Measurements from ENCODE around the gene NUCKS1.

NUCKS1 gene, protein sequence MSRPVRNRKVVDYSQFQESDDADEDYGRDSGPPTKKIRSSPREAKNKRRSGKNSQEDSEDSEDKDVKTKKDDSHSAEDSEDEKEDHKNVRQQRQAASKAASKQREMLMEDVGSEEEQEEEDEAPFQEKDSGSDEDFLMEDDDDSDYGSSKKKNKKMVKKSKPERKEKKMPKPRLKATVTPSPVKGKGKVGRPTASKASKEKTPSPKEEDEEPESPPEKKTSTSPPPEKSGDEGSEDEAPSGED

GRCh38 chr1:205750138-205751035, at the start of gene NUCKS1:
TSS of gene NUCKS1 (minus strand) at chr1:205750182. CDS start at chr1:205749973, 209 bp downstream.
- Histone ChIP-seq H3K9ac (ENCODE audit: low read depth, low read length) (peak within 1 kb of the TSS; percentile 92), H3K36me3 (ENCODE audit: control insufficient read depth, insufficient read depth, low read length) (peaks cover 23% of the 10 kb centered on the region), H3K27ac (ENCODE audit: low read depth, low read length) (peak within 1 kb of the TSS; percentile 97), H3K4me1 (ENCODE audit: control insufficient read depth, insufficient read depth, low read length) (peaks cover 22% of the 10 kb centered on the region), H3K27me3 (ENCODE audit: control insufficient read depth, insufficient read depth, low read length) (no peaks in the 10 kb centered on the region), H3K4me3 (ENCODE audit: low read depth, low read length) (peak within 1 kb of the TSS; percentile 92), H3K9me3 (ENCODE audit: control insufficient read depth, insufficient read depth, low read length) (no peaks in the 10 kb centered on the region)

DNA sequence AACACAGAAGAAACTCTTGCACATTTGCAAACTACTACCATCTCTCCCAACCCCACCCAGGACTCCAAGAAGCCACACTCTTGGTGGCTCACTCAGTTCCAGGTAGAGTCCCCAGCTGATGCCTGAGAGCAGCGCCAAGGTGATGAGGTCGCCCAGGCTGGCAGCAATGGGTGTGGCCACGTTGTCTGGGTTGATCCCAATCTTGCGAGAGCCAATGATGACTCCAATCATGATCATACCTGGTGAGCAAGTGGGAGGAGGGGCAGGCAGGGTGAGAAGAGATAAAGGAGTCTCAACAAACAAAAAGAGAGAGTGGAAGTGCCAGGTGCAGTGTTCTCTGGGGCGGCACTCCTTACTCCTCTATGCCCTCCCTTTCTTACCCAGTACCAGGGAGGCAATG, 48.6 kb upstream of the NUCKS1 start:
- no peaks in the 10 kb centered on the region for H3K27me3 ChIP-seq (ENCODE audit: control insufficient read depth, insufficient read depth, low read length)
- no peaks in the 10 kb centered on the region for H3K9me3 ChIP-seq (ENCODE audit: control insufficient read depth, insufficient read depth, low read length)
- H3K36me3 ChIP-seq (ENCODE audit: control insufficient read depth, insufficient read depth, low read length): peaks cover 67% of the 10 kb centered on the region
- no peak overlapping the region for H3K4me3 ChIP-seq (ENCODE audit: low read depth, low read length)
- no peaks in the 10 kb centered on the region for H3K4me1 ChIP-seq (ENCODE audit: control insufficient read depth, insufficient read depth, low read length)
- H3K9ac ChIP-seq (ENCODE audit: low read depth, low read length): no peak overlapping the region
- no peak overlapping the region for H3K27ac ChIP-seq (ENCODE audit: low read depth, low read length)

GRCh38 chr1:205797168-205797567, 47.2 kb upstream of the NUCKS1 start:
- Histone ChIP-seq H3K4me3 (ENCODE audit: low read depth, low read length) (no peak overlapping the region), H3K36me3 (ENCODE audit: control insufficient read depth, insufficient read depth, low read length) (peaks cover 81% of the 10 kb centered on the region), H3K27ac (ENCODE audit: low read depth, low read length) (no peak overlapping the region), H3K27me3 (ENCODE audit: control insufficient read depth, insufficient read depth, low read length) (no peaks in the 10 kb centered on the region), H3K4me1 (ENCODE audit: control insufficient read depth, insufficient read depth, low read length) (0 out of 2 replicates have a peak, but pooled peaks cover 5% of the 10 kb centered on the region), H3K9ac (ENCODE audit: low read depth, low read length) (no peak overlapping the region), H3K9me3 (ENCODE audit: control insufficient read depth, insufficient read depth, low read length) (no peaks in the 10 kb centered on the region)

GRCh38 chr1:205794011-205794730, 44.2 kb upstream of the NUCKS1 start:
- no peak overlapping the region for H3K4me3 ChIP-seq (ENCODE audit: low read depth, low read length)

GRCh38 chr1:205792961-205793673, 43.1 kb upstream of the NUCKS1 start:
- Histone ChIP-seq H3K4me1 (ENCODE audit: control insufficient read depth, insufficient read depth, low read length) (peaks cover 10% of the 10 kb centered on the region; the same call in 1 of the 2 replicates), H3K36me3 (ENCODE audit: control insufficient read depth, insufficient read depth, low read length) (peaks cover 82% of the 10 kb centered on the region), H3K4me3 (ENCODE audit: low read depth, low read length) (no peak overlapping the region), H3K27ac (ENCODE audit: low read depth, low read length) (no peak overlapping the region), H3K27me3 (ENCODE audit: control insufficient read depth, insufficient read depth, low read length) (no peaks in the 10 kb centered on the region), H3K9me3 (ENCODE audit: control insufficient read depth, insufficient read depth, low read length) (no peaks in the 10 kb centered on the region), H3K9ac (ENCODE audit: low read depth, low read length) (no peak overlapping the region)

More at GRCh38 chr1:205794011-205794730, 44.2 kb upstream of the NUCKS1 start:
- Histone ChIP-seq H3K9me3 (ENCODE audit: control insufficient read depth, insufficient read depth, low read length) (no peaks in the 10 kb centered on the region), H3K27me3 (ENCODE audit: control insufficient read depth, insufficient read depth, low read length) (no peaks in the 10 kb centered on the region), H3K4me1 (ENCODE audit: control insufficient read depth, insufficient read depth, low read length) (peaks cover 10% of the 10 kb centered on the region; the same call in 1 of the 2 replicates), H3K27ac (ENCODE audit: low read depth, low read length) (no peak overlapping the region), H3K36me3 (ENCODE audit: control insufficient read depth, insufficient read depth, low read length) (peaks cover 90% of the 10 kb centered on the region), H3K9ac (ENCODE audit: low read depth, low read length) (no peak overlapping the region)

GRCh38 chr1:205792481-205792881, 42.5 kb upstream of the NUCKS1 start:
- Histone ChIP-seq H3K4me3 (ENCODE audit: low read depth, low read length) (no peak overlapping the region), H3K36me3 (ENCODE audit: control insufficient read depth, insufficient read depth, low read length) (peaks cover 76% of the 10 kb centered on the region), H3K27ac (ENCODE audit: low read depth, low read length) (no peak overlapping the region), H3K9me3 (ENCODE audit: control insufficient read depth, insufficient read depth, low read length) (no peaks in the 10 kb centered on the region), H3K4me1 (ENCODE audit: control insufficient read depth, insufficient read depth, low read length) (peaks cover 10% of the 10 kb centered on the region; the same call in 1 of the 2 replicates), H3K27me3 (ENCODE audit: control insufficient read depth, insufficient read depth, low read length) (no peaks in the 10 kb centered on the region), H3K9ac (ENCODE audit: low read depth, low read length) (no peak overlapping the region)

GRCh38 chr1:205791568-205792180, 41.7 kb upstream of the NUCKS1 start:
- peak overlapping the region; percentile 18 for H3K27ac ChIP-seq (ENCODE audit: low read depth, low read length)
- H3K9ac ChIP-seq (ENCODE audit: low read depth, low read length): no peak overlapping the region

GRCh38 chr1:205787287-205787916, 37.4 kb upstream of the NUCKS1 start:
- H3K27me3 ChIP-seq (ENCODE audit: control insufficient read depth, insufficient read depth, low read length): no peaks in the 10 kb centered on the region
- H3K27ac ChIP-seq (ENCODE audit: low read depth, low read length): no peak overlapping the region
- H3K36me3 ChIP-seq (ENCODE audit: control insufficient read depth, insufficient read depth, low read length): peaks cover 25% of the 10 kb centered on the region
- H3K4me3 ChIP-seq (ENCODE audit: low read depth, low read length): no peak overlapping the region
- no peaks in the 10 kb centered on the region for H3K9me3 ChIP-seq (ENCODE audit: control insufficient read depth, insufficient read depth, low read length)
- H3K9ac ChIP-seq (ENCODE audit: low read depth, low read length): no peak overlapping the region
- peaks cover 6% of the 10 kb centered on the region; the same call in 1 of the 2 replicates for H3K4me1 ChIP-seq (ENCODE audit: control insufficient read depth, insufficient read depth, low read length)

More at GRCh38 chr1:205791568-205792180, 41.7 kb upstream of the NUCKS1 start:
- Histone ChIP-seq H3K9me3 (ENCODE audit: control insufficient read depth, insufficient read depth, low read length) (no peaks in the 10 kb centered on the region), H3K27me3 (ENCODE audit: control insufficient read depth, insufficient read depth, low read length) (no peaks in the 10 kb centered on the region), H3K4me1 (ENCODE audit: control insufficient read depth, insufficient read depth, low read length) (peaks cover 10% of the 10 kb centered on the region; the same call in 1 of the 2 replicates), H3K4me3 (ENCODE audit: low read depth, low read length) (no peak overlapping the region), H3K36me3 (ENCODE audit: control insufficient read depth, insufficient read depth, low read length) (peaks cover 68% of the 10 kb centered on the region)

GRCh38 chr1:205786601-205787000, 36.6 kb upstream of the NUCKS1 start:
- no peak overlapping the region for H3K9ac ChIP-seq (ENCODE audit: low read depth, low read length)
- H3K36me3 ChIP-seq (ENCODE audit: control insufficient read depth, insufficient read depth, low read length): peaks cover 18% of the 10 kb centered on the region
- no peaks in the 10 kb centered on the region for H3K9me3 ChIP-seq (ENCODE audit: control insufficient read depth, insufficient read depth, low read length)
- no peak overlapping the region for H3K27ac ChIP-seq (ENCODE audit: low read depth, low read length)
- no peaks in the 10 kb centered on the region for H3K27me3 ChIP-seq (ENCODE audit: control insufficient read depth, insufficient read depth, low read length)
- no peaks in the 10 kb centered on the region for H3K4me1 ChIP-seq (ENCODE audit: control insufficient read depth, insufficient read depth, low read length)
- H3K4me3 ChIP-seq (ENCODE audit: low read depth, low read length): no peak overlapping the region
